NCI-H2227 (cell line): ENCODE data around the gene WBP2.

Experiments
- DNase-seq: peaks from one replicate; lab custom pipeline; 2025; ENCODE audit not compliant: unreplicated experiment; lab: John Stamatoyannopoulos, UW

Gene WBP2

GRCh38 chr17:75845933-75846691 is 9.0 kb downstream of the WBP2 start:
- no peak for DNase-seq

GRCh38 chr17:75845058-75845711 is 9.9 kb downstream of the WBP2 start:
- peak; percentile 57 for DNase-seq

GRCh38 chr17:75844530-75845057 is 10.5 kb downstream of the WBP2 start:
- no peak for DNase-seq

GRCh38 chr17:75843577-75844529 is 11.3 kb downstream of the WBP2 start, which contains the start of gene UNC13D:
Gene UNC13D (minus strand): TSS chr17:75844404. CDS start chr17:75844337, 67 bp downstream.
- DNase-seq, result no peak

- no peak for DNase-seq
Observed at GRCh38 chr17:75842963-75843576, 12.1 kb downstream of the WBP2 start.

- DNase-seq, result no peak
Observed at GRCh38 chr17:75842411-75842810, 12.7 kb downstream of the WBP2 start.

- DNase-seq, result no peak
Observed at GRCh38 chr17:75840799-75841164, 14.4 kb downstream of the WBP2 start.

- DNase-seq, result no peak
Observed at GRCh38 chr17:75839942-75840798, 15.0 kb downstream of the WBP2 start.

- DNase-seq, result no peak
Observed at GRCh38 chr17:75838410-75838809, 16.7 kb downstream of the WBP2 start.

GRCh38 chr17:75837899-75838298 is 17.2 kb downstream of the WBP2 start:
- DNase-seq, result no peak

- no peak for DNase-seq
Observed at GRCh38 chr17:75836605-75837004, 18.5 kb downstream of the WBP2 start.

GRCh38 chr17:75835654-75835987 is 19.5 kb downstream of the WBP2 start:
- DNase-seq, result no peak

- DNase-seq, result no peak
Observed at GRCh38 chr17:75834928-75835653, 20.0 kb downstream of the WBP2 start.

- DNase-seq, result no peak
Observed at GRCh38 chr17:75834279-75834920, 20.7 kb downstream of the WBP2 start.

- no peak for DNase-seq
Observed at GRCh38 chr17:75832652-75833400, 22.3 kb downstream of the WBP2 start.

- DNase-seq, result no peak
Observed at GRCh38 chr17:75832164-75832651, 22.9 kb downstream of the WBP2 start.

- DNase-seq, result no peak
Observed at GRCh38 chr17:75831032-75831571, 24.0 kb downstream of the WBP2 start.
